ENCODE results near the gene EFTUD2. TPM values are rescaled to one million over a fixed set of nuclear protein-coding genes. Genes with fewer than 3 reads are reported as not detected.

The EFTUD2 gene
- total RNA-seq, 1 experiment from 2014 or later: 172 TPM

GRCh38 chr17:44931376-44931775 lies 32.1 kb upstream of the EFTUD2 start:
- no peak overlapping the region for H3K4me3 ChIP-seq
- H3K4me1 ChIP-seq: peaks cover 5% of the 10 kb centered on the region
- no peak for DNase-seq
- H3K27me3 ChIP-seq: no peaks in the 10 kb centered on the region
- no peak overlapping the region for H3K27ac ChIP-seq
- H3K36me3 ChIP-seq: peaks cover 91% of the 10 kb centered on the region
- no peaks in the 10 kb centered on the region for H3K9me3 ChIP-seq (replicated peaks)

GRCh38 chr17:44930667-44931066 lies 31.4 kb upstream of the EFTUD2 start:
- H3K4me3 ChIP-seq: no peak overlapping the region
- H3K9me3 ChIP-seq (replicated peaks): no peaks in the 10 kb centered on the region
- no peaks in the 10 kb centered on the region for H3K27me3 ChIP-seq
- DNase-seq: no peak
- H3K27ac ChIP-seq: no peak overlapping the region
- peaks cover 5% of the 10 kb centered on the region for H3K4me1 ChIP-seq
- peaks cover 88% of the 10 kb centered on the region for H3K36me3 ChIP-seq

- Histone ChIP-seq H3K9me3 (replicated peaks) (no peaks in the 10 kb centered on the region), H3K36me3 (peaks cover 77% of the 10 kb centered on the region), H3K4me1 (peaks cover 5% of the 10 kb centered on the region), H3K27me3 (no peaks in the 10 kb centered on the region), H3K27ac (no peak overlapping the region), H3K4me3 (no peak overlapping the region)
- peak; percentile 80 to 84 for DNase-seq
These were observed 29.9 kb upstream of the EFTUD2 start for GRCh38 chr17:44928950-44929720.

DNA sequence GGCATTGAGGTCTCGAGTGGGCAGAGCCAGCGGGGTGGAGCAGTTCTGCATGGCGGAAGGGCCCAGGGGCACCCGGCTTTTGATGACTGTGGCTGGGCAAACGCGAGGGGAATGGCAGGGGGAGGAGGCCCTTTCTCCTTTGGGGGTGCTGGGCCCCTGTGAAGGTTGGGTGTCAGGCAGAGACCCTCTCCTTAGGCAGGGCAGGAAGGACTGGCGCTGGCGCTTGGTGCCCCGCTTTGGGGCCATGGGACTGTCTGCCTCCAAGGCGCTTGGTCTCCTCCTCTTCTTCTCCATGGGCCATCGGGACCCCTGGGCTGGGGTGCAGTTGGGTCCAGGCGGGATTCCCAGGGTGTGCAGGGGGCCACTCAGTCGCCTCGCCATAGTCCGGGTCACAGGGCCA lies 28.9 kb upstream of the EFTUD2 start:
- Histone ChIP-seq H3K9me3 (replicated peaks) (no peaks in the 10 kb centered on the region), H3K36me3 (peaks cover 67% of the 10 kb centered on the region), H3K4me3 (no peak overlapping the region), H3K4me1 (peaks cover 7% of the 10 kb centered on the region), H3K27me3 (no peaks in the 10 kb centered on the region), H3K27ac (no peak overlapping the region)
- DNase-seq: no peak

DNA sequence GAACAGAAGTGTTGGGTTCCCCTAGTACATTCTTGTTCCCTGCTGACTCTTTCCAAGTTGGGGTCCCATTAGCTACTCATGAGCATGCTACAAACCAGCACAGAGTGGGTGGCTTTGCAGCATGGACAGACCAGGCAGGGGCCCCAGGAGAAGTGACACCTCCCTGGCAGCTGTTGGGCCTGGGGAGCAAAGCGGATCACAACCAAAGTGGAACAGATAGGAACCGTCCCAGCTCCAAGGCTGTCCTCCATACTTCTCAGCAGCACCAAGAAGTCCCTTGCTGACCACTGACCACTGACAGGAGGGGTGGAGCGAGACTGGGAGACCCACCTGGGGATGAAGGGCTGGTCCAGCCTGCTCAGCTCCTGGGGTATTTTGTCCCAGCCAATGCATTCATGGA lies 28.5 kb upstream of the EFTUD2 start:
- H3K36me3 ChIP-seq: peaks cover 63% of the 10 kb centered on the region
- no peak overlapping the region for H3K4me3 ChIP-seq
- no peaks in the 10 kb centered on the region for H3K9me3 ChIP-seq (replicated peaks)
- H3K4me1 ChIP-seq: peaks cover 12% of the 10 kb centered on the region
- DNase-seq: no peak
- no peaks in the 10 kb centered on the region for H3K27me3 ChIP-seq
- no peak overlapping the region for H3K27ac ChIP-seq

DNA sequence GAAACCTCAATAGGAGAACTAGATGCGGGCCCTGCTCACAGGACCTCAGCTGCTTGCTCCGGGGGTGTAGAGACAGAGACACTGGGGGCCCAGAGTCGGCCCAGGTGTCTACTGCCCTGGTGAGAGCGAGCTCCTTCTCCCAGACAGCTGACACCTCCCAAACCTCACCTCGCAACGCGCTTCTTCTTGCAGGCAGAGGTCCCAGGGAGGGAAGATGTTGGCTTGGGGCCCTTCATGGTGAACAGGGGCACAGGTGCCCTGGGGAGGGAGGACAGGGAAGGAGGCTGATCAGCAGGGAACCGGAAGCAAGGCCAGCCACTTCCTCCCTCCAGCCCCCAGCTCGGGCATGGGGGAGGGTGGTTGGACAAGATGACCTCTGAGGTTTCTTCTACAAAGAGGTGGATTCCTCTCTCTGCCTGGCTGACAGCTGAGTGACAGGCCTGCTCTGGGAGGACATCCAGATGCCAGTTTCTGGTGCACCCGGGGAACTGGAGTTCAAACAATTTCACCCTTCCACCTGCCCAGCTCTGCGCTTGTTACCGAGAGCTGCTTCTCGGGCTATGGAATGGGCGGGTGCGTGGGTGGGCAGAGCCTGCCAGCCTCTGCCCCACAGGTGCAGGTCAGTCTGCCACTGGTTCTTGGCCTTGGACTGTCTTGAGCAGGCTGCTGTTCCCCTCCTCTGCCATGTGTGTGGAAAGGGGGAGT lies 27.7 kb upstream of the EFTUD2 start:
- no peak for DNase-seq
- Histone ChIP-seq H3K27me3 (no peaks in the 10 kb centered on the region), H3K4me1 (peaks cover 12% of the 10 kb centered on the region), H3K27ac (no peak overlapping the region), H3K4me3 (no peak overlapping the region), H3K36me3 (peaks cover 56% of the 10 kb centered on the region), H3K9me3 (replicated peaks) (no peaks in the 10 kb centered on the region)

DNA sequence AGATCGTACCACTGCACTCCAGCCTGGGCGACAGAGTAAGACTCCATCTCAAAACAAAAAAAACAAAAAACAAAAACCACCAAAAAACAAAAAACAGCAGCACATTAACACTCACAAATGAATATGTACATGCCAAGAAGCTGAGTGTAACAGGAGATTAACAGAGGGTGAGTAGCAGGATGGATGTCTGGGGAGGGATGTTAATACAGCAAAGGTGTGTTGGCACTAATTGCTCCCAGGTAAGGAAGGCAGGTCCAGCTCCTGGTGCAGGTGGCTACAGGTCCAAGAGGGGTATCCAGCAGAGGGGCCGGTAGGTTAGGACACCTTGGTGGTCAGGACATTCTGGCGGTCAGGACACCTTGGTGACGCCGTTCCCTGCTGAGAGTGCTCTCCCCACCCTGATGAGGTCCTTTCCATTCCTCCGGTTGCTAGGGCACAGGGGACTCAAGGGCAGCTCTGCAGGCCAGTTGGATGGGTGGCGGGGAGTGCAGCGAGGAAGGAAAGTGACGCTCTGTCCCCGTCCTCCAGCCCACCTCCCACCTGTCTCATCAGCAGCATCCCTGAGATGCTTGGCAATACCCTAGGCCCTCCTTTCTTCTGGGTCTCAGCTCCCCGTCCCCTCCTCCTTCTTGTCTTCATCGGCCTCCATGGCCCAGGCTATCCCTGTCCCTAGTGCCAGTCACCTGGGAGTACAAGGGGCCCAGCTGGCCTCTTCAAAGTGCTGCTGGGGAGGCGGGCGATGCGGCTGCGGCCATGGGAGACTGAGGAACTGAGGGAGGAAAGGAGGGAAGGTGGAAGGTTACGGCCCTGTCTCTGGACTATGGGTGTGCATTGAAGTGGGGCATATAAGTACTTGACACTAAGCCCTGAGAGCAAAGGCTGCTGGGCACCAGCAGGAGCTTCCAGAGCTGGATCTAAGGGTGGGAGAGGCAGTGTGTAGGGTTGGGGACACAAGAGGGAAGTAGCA lies 26.8 kb upstream of the EFTUD2 start:
- no peak overlapping the region for H3K4me3 ChIP-seq
- no peaks in the 10 kb centered on the region for H3K27me3 ChIP-seq
- no peak for DNase-seq
- peaks cover 12% of the 10 kb centered on the region for H3K4me1 ChIP-seq
- no peak overlapping the region for H3K27ac ChIP-seq
- H3K36me3 ChIP-seq: peaks cover 46% of the 10 kb centered on the region
- H3K9me3 ChIP-seq (replicated peaks): no peaks in the 10 kb centered on the region

GRCh38 chr17:44924107-44924544 lies 24.9 kb upstream of the EFTUD2 start:
- Histone ChIP-seq H3K27ac (no peak overlapping the region), H3K4me3 (no peak overlapping the region), H3K36me3 (peaks cover 28% of the 10 kb centered on the region), H3K27me3 (no peaks in the 10 kb centered on the region), H3K4me1 (peaks cover 9% of the 10 kb centered on the region; the same call in 1 of the 2 replicates), H3K9me3 (replicated peaks) (no peaks in the 10 kb centered on the region)
- DNase-seq: peak in 1 of 2 experiments; percentile 40

DNA sequence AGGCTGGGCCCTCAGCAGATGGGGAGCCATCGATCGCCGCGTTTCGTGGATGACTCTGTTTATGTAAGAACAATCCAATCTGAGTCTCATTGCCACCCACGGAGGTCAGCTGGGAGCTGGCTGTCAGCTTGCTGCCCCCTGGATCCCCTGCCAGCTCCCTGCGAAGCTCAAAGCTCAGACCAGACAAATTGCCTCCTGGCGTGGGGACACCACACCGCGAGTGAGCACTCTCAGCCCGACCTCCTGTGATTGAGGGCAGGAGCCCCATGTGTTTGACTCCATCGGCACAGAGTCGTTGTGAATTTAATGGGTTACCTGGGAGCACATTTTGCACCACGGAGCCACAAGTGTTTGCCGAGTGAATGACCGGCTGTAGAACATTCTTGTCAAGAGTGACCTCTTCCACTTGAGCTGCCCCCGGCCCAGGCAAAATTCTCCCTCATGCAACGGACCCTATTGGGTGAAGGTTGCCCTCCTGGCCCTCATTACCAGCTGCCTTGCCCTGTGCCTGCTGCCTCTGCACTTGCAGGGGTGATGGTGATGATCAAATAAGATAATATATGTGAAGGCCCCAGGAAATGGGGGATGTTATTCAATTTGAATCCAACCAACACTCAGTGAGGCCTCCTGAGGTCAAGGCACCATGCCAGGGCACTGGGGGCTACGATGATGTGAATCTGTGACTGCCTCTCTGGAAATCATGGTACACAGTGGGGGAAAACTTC lies 23.7 kb upstream of the EFTUD2 start:
- no peaks in the 10 kb centered on the region for H3K9me3 ChIP-seq (replicated peaks)
- no peak overlapping the region for H3K4me3 ChIP-seq
- peak in 1 of 2 experiments; percentile 41 for DNase-seq
- no peak overlapping the region for H3K27ac ChIP-seq
- H3K36me3 ChIP-seq: peaks cover 19% of the 10 kb centered on the region
- peaks cover 9% of the 10 kb centered on the region; the same call in 1 of the 2 replicates for H3K4me1 ChIP-seq
- H3K27me3 ChIP-seq: no peaks in the 10 kb centered on the region

DNA sequence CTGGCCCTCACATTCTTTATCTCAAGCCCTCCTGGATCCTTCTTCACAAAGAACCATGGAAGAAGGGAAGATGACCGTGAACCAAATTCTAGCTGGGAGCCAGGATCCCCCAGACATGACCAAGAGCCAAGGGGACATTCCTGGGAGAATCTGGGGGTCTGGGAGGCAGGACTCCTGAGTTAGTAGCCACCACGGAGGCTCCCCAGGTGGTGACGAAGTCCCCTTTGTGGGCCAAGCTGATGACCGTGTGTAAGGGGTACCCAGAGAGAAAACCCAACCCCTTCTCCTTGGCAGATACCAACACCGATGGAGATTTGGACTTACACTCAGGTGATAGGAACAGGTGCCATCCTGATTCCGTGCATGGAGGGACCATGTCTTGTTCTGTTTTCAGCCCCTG lies 22.9 kb upstream of the EFTUD2 start:
- H3K27ac ChIP-seq: no peak overlapping the region
- peaks cover 9% of the 10 kb centered on the region; the same call in 1 of the 2 replicates for H3K4me1 ChIP-seq
- H3K4me3 ChIP-seq: no peak overlapping the region
- no peak for DNase-seq
- H3K9me3 ChIP-seq (replicated peaks): no peaks in the 10 kb centered on the region
- peaks cover 11% of the 10 kb centered on the region for H3K36me3 ChIP-seq
- H3K27me3 ChIP-seq: no peaks in the 10 kb centered on the region

DNA sequence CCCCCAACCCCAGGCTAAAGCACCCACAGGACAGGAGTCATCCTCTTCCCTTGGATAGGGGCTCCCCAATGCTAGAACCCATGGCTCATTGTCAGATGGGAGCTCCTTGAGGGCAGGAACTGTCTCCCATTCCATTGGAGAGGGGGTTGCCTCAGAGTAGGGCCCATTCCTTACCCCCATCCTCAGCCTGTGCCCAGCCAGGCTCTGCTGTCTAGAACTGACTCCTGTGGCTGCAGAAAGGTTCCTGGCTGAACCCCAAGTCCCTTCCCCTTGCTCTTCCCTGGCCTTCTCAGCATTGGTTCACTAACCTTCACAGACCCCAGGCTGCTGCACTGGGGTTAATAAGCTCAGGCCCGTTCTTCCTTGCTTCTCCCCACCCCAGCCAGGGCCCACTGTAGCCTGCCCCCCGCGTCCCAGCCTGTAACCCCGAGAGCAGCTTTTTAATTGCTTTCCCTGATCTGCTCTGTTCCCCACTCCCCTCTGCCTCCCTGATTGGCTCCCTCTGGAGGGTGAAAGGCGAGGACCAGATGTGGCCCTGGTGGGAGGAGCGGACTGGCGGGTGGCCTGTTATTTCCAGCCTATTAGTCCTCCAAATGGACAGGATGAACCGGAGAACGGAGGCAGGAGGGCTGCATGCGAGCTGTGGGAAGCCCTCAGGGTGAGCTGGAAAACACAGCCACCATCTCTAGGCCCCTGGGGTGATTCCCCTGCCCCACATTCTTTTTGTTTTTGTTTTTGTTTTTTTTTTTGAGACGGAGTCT lies 22.1 kb upstream of the EFTUD2 start:
- Histone ChIP-seq H3K27me3 (no peaks in the 10 kb centered on the region), H3K27ac (no peak overlapping the region)

DNA sequence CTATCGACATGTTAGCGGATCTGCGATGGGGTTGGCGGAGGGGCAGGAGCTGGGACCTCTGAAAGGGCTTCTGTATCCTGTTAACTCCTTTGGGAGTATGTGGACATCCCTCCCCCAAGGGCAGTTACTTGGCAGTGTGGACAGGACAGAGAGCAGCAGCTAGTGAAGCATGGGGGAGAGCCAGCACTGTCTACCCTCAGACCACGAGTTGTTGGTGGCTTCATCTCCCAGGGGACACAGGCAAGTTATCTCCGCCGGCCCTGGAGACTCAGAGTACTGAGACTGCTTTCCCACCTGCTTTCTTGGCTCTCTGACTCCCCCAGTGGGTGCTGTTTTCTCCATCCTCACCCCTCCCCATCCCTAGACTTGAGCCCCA lies 21.3 kb upstream of the EFTUD2 start:
- DNase-seq: peak in 1 of 2 experiments; percentile 37
- Histone ChIP-seq H3K4me3 (no peak overlapping the region), H3K27ac (no peak overlapping the region), H3K4me1 (peaks cover 9% of the 10 kb centered on the region; the same call in 1 of the 2 replicates), H3K27me3 (no peaks in the 10 kb centered on the region), H3K36me3 (peaks cover 2% of the 10 kb centered on the region; the same call in 1 of the 2 replicates), H3K9me3 (replicated peaks) (no peaks in the 10 kb centered on the region)

More for the DNA sequence above, 22.1 kb upstream of the EFTUD2 start:
- H3K36me3 ChIP-seq: peaks cover 6% of the 10 kb centered on the region; the same call in 1 of the 2 replicates
- no peaks in the 10 kb centered on the region for H3K9me3 ChIP-seq (replicated peaks)
- peak; percentile 66 to 76 for DNase-seq
- peaks cover 9% of the 10 kb centered on the region; the same call in 1 of the 2 replicates for H3K4me1 ChIP-seq
- no peak overlapping the region for H3K4me3 ChIP-seq

- DNase-seq: peak; percentile 84 to 90
- no peaks in the 10 kb centered on the region for H3K36me3 ChIP-seq
These were observed 20.8 kb upstream of the EFTUD2 start for GRCh38 chr17:44919885-44920564.

More at GRCh38 chr17:44919885-44920564, 20.8 kb upstream of the EFTUD2 start:
- Histone ChIP-seq H3K9me3 (replicated peaks) (no peaks in the 10 kb centered on the region), H3K27ac (no peak overlapping the region), H3K4me1 (peaks cover 9% of the 10 kb centered on the region; the same call in 1 of the 2 replicates), H3K4me3 (no peak overlapping the region), H3K27me3 (no peaks in the 10 kb centered on the region)

Data from SJCRH30 (cell line).